AG09309 (cell line): ENCODE measurements around the gene ETV6.
"Not testable (repeated sequence)": the region's sequence is repeated elsewhere in the genome, so short reads cannot be mapped to it uniquely, and the experiment has no call there.

Source experiments
- DNase-seq: peaks from one replicate; pipeline ENCODE4 v3.0.0-alpha.2; 2010; ENCODE audit warnings: low read depth
- H3K4me3 ChIP-seq: 2 replicates; pipeline ENCODE4 v1.5.1; 2011; ENCODE audit warnings: mild to moderate bottlenecking, low read depth, low read length, moderate library complexity; ENCODE audit not compliant: control insufficient read depth
- TF ChIP-seq, protein P1 (sequence below): IDR thresholded peaks from 2 replicates; pipeline ENCODE4 v1.5.1; 2011; ENCODE audit warnings: mild to moderate bottlenecking, low read depth, low read length, inconsistent platforms; ENCODE audit not compliant: insufficient read depth, control insufficient read depth; ENCODE audit errors: missing control alignments

The ETV6 gene

DNA sequence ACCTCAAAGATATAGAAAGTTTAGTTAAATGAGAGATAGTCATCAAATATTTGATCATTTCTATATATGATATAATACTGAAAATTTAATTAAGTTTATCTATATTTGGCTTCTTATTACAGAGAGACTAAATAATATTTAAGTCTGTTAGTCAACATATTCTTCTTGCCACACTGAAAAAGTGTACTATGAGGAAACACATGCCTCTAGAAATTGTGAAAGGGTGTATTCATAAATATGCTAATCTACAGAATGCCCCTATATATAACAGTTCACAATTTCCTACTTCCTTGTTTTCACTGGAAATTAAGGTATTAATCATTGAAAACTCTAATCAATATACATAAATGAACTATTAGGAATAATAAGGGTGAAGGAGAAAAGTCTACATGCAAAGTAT, 31.4 kb upstream of the ETV6 start:
- TF ChIP-seq, protein P1, sequence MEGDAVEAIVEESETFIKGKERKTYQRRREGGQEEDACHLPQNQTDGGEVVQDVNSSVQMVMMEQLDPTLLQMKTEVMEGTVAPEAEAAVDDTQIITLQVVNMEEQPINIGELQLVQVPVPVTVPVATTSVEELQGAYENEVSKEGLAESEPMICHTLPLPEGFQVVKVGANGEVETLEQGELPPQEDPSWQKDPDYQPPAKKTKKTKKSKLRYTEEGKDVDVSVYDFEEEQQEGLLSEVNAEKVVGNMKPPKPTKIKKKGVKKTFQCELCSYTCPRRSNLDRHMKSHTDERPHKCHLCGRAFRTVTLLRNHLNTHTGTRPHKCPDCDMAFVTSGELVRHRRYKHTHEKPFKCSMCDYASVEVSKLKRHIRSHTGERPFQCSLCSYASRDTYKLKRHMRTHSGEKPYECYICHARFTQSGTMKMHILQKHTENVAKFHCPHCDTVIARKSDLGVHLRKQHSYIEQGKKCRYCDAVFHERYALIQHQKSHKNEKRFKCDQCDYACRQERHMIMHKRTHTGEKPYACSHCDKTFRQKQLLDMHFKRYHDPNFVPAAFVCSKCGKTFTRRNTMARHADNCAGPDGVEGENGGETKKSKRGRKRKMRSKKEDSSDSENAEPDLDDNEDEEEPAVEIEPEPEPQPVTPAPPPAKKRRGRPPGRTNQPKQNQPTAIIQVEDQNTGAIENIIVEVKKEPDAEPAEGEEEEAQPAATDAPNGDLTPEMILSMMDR, result no peak
- no peak for DNase-seq
- H3K4me3 ChIP-seq, result no peak overlapping the region

DNA sequence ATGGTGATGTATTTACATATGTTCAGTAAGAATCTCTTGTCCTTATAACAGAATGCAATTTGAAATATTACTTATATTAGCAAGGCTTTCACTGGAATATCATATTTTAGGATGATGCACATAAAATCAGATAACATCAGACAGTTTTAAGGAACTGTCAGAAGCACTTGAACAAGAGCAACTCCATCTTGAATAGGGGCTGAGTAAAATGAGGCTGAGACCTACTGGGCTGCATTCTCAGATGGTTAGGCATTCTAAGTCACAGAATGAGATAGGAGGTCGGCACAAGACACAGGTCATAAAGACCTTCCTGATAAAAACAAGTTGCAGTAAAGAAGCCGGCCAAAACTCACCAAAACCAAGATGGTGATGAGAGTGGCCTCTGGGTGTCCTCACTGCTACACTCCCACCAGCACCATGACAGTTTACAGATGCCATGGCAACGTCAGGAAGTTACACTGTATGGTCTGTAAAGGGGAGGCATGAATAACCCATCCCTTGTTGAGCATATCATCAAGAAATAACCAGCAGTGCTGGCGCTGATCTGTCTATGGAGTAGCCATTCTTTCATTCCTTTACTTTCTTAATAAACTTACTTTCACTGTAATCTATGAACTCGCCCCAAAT, 27.6 kb upstream of the ETV6 start:
- no peak overlapping the region for H3K4me3 ChIP-seq
- no peak for DNase-seq
- TF ChIP-seq, protein P1, result peak; percentile 8

- TF ChIP-seq, protein P1, result peak; percentile 17
- H3K4me3 ChIP-seq, result no peak overlapping the region
- no peak for DNase-seq
Measured at GRCh38 chr12:11622876-11623281, 26.6 kb upstream of the ETV6 start.

- TF ChIP-seq, protein P1, result no peak
- DNase-seq, result no peak
Measured at GRCh38 chr12:11623382-11623781, 26.1 kb upstream of the ETV6 start.

GRCh38 chr12:11624116-11624515, 25.4 kb upstream of the ETV6 start:
- TF ChIP-seq, protein P1, result no peak
- no peak overlapping the region for H3K4me3 ChIP-seq
- DNase-seq, result no peak

More at GRCh38 chr12:11623382-11623781, 26.1 kb upstream of the ETV6 start:
- no peak overlapping the region for H3K4me3 ChIP-seq

GRCh38 chr12:11627709-11628108, 21.8 kb upstream of the ETV6 start:
- DNase-seq, H3K4me3 ChIP-seq: not testable (repeated sequence)

GRCh38 chr12:11628353-11628752, 21.1 kb upstream of the ETV6 start:
- TF ChIP-seq, protein P1, result no peak
- DNase-seq, result no peak
- no peak overlapping the region for H3K4me3 ChIP-seq
